GM18499 (cell line): ENCODE results near the gene SASS6.
"Not testable (repeated sequence)": the region's sequence is repeated elsewhere in the genome, so short reads cannot be mapped to it uniquely, and the experiment has no call there.

Experiments
- ATAC-seq: cut with Tn5 transposase; IDR thresholded peaks from one replicate; pipeline ENCODE4 v1.9.1; 2021; ENCODE audit warnings: moderate number of reproducible peaks; ENCODE audit not compliant: insufficient read depth, unreplicated experiment

Gene SASS6

GRCh38 chr1:100051401-100051800, 81.3 kb downstream of the SASS6 start:
- ATAC-seq, result no peak

GRCh38 chr1:100050139-100050538, 82.6 kb downstream of the SASS6 start:
- no peak for ATAC-seq

GRCh38 chr1:100047235-100047708, 85.5 kb downstream of the SASS6 start:
- not testable (repeated sequence) for ATAC-seq

GRCh38 chr1:100045206-100045605, 87.5 kb downstream of the SASS6 start:
- no peak for ATAC-seq

GRCh38 chr1:100039591-100039990, 93.1 kb downstream of the SASS6 start:
- no peak for ATAC-seq

- no peak for ATAC-seq
Measured at GRCh38 chr1:100038660-100039287, 94.0 kb downstream of the SASS6 start.

- peak; percentile 51 for ATAC-seq
Measured at GRCh38 chr1:100037927-100038659, 94.6 kb downstream of the SASS6 start.

GRCh38 chr1:100037656-100037926, 95.1 kb downstream of the SASS6 start:
- ATAC-seq, result no peak

- no peak for ATAC-seq
Measured at GRCh38 chr1:100036718-100037655, 95.7 kb downstream of the SASS6 start.

- ATAC-seq, result no peak
Measured at GRCh38 chr1:100035214-100035613, 97.5 kb downstream of the SASS6 start.

- no peak for ATAC-seq
Measured at GRCh38 chr1:100034470-100034869, 98.3 kb downstream of the SASS6 start.
